GM19351 (cell line): ENCODE results near the gene SYTL3.
"Not testable (repeated sequence)": the region's sequence is repeated elsewhere in the genome, so short reads cannot be mapped to it uniquely, and the experiment has no call there.

Experiments used
- ATAC-seq: cut with Tn5 transposase; IDR thresholded peaks from one replicate; pipeline ENCODE4 v1.9.1; 2021; ENCODE audit warnings: mild to moderate bottlenecking, moderate library complexity; ENCODE audit not compliant: unreplicated experiment

The SYTL3 gene

DNA sequence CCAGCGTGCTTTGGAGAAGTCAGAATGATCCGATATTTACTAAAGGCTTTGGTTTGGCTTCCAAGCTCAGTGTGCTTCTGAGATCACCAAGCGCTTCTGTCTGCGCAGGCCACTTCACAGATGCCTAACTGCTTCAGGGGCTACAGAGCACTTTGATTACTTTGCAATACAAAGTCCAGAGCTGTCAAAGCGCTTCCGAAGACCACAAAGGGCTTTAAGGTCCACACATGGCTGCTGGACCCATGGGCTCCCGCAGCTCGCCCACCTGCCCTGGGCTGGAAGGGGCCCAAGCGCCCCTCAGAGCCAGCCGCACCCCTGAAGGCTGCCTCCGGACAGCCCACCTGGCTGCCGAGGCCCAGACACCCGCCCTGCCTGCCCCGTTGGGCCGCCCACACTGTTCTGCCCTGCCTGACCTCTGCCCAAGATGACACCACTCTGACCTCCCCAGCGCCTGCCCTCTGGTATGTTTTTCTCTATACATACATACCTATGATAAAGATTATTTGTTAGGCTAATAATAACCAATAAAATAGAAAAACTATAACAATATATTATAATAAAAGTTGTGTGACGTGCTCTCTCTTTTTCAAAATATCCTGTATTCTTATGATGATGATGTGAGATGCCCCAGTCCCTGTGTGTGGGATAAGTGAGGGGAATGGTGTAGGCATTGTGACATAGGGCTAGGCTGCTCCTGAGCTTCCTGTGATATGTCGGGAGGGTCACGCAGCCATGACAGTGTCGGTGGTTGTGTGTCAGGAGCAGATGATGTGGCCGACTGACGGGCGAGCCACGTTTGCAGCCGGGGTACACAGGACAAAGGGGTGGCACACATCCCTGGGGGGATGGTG, 27.9 kb upstream of the SYTL3 start:
- no peak for ATAC-seq

DNA sequence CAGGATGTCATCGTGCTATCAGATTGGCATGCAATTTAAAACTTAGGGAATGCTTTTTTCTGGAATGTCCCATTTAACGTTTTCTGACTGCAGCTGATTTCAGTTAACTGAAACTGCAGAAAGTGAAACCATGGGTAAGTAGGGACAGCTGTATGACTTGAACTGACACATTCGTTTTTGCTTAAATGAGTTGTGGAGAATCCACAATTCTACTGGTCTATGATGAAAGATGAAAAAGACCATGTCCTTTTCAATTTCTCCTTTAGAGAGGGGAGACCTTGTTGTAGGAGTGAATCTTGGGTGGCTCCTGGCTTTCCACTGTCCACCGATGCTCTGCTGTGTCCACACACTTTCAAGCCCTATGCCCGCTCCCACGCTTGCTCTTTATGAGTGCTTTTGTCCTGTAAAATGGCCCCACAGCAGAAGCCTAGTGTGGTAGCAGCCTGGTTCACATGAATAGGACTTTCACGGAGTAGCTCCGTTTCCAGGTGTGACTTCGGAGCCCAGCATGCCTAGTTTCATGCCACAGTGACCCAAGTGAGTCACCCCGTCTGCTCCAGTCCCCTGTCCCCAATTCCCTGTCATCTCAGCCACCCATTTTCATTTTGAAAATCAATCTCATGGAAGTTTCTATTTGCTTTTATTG, 27.2 kb upstream of the SYTL3 start:
- ATAC-seq, result no peak

DNA sequence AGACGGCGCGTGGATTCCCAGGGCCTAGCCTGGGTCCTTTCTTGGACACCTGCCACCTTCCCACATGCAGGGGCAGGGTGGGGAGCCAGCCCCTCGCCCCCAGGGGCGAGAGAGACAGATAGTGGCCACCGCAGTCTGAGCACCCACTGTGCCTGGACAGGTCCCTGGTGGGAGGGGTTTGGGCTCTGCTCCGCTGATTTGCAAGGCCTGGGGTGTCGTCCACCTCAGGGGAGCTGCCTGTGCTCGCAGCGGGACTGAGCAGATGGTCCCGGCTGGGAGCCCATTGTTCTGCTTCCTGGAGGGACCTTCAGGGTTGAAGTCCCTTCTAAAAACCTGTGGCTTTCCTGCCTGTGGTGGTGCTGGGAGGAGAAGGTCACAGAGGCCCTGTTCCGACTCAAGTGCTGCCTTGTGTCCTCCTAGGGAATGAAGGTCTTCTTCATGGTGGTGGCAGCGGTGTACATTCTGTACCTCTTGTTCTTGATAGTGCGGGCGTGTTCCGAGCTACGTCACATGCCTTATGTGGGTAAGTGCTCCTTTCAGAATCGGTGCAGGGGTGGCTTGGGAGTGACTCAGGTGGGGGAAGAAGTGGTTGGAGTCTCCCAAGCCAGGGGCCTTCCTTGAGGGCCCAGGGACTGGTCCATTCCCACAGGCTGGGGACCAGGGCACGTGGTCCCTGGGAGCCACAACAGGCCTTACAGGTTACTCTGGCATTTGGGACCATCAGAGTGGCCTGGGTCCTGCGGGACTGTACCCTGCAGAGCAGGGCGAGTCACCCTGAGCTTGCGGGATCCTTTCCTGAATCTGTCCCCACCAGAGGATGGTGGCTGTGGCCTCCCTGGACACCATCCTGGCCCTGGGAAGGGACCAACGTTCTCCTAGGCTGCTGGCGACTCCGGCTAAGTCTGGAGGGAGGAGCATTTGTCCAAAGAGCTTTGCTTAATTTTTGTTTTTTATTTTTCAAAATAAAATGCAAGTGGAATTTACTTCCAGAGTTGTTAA, 24.9 kb upstream of the SYTL3 start:
- ATAC-seq, result no peak

DNA sequence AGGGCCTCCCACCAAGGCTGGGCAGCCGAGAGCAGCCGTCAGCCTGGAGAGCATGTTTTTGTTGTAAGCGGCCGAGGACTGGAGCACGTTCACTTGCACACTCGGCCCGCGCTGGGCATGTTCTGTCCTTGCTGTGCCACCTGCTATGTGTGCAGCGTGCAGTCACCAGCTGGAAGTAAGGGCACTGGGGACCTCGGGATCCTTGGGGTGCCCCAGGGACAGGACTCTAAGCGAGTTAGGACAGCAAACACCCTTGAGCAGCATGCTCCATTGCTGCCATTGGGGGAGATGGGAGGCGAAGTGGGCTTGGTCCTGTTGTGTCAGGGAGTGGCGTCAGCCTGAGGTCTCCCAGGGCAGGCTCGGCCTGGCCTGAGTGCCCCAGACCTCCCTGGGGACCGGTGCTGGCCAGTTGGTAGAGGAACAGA, 24.0 kb upstream of the SYTL3 start:
- ATAC-seq, result no peak

DNA sequence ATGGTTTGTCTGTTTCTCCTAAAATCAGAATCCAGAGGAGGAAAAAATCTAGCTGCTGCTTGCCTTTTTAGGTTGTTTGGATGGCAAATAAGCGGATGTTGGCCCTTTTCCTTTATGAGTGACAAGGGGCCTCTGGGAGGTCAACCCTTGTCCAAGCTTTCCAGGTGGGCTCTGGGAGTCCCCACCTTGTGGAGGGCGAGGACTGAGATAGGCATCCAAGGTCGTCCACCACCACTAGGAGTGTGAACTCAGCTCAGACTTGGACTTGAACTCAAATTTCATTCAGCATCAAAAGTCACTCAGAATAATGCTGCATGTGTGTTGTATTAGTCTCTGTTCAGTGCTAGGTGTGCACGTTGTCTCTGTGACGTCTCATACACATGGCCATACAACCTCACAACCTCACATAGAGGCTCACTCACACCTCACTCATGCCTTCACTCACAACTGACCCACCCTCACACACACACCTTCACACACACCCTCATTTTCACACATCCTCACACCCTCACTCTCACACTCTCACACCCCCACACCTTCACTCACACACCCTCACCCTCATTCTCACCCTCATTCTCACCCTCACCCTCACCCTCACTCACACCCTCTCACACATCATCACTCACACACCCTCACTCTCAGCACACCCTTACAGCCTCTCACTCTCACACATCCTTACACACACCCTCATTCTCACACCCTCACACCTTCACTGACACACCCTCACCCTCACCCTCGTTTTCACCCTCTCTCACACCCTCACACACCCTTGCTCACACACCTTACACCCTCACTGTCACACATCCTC, 23.3 kb upstream of the SYTL3 start:
- no peak for ATAC-seq

DNA sequence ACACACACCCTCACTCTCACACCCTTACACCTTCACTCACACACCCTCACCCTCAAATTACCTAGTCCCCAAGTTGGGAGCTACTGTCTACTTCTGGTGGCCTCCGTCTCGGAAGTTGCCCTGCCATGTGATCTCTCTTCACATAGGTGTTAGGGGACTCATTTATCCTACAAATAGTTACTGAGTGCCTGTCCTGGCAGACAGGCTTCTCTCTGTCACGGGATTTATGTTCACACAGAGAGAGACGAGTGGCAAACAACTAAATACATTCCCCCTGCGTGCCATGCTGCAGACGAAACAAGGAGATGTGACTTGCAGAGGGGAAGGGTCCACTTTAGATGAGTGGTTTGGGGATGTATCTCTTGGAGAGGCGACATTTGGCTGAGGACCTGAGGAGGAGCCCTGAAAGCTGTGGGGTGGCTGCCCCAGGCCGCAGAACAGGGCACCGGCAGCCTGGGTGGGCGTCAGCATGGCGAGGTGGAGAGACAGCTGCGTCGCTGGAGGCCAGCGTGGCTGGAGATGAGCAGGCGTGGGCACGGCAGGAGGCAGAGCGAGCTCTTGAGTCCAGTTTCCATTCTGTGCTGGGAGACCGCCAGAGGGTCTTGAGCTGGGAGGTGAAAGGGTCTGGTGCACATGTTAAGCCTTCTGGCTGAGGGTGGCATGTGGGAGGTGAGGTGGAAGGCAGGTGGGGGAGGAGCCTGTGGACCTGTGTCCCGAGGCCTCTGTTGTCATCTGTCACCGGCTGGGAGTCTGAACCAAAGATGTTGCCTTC, 22.5 kb upstream of the SYTL3 start:
- no peak for ATAC-seq

DNA sequence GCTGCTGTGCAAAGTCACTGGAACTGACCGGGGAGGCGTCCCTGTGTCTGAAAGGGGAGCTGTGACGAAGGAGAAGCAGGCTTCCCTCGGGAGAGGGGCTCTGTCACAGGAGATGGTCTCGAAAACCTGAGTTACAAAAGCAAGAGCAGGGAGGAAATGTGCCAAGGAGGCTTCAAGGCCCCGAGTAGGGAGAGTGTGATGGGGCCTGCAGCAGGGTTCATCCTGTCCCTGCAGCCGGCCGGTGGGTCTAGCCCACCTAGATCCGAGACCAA, 22.0 kb upstream of the SYTL3 start:
- ATAC-seq, result no peak

DNA sequence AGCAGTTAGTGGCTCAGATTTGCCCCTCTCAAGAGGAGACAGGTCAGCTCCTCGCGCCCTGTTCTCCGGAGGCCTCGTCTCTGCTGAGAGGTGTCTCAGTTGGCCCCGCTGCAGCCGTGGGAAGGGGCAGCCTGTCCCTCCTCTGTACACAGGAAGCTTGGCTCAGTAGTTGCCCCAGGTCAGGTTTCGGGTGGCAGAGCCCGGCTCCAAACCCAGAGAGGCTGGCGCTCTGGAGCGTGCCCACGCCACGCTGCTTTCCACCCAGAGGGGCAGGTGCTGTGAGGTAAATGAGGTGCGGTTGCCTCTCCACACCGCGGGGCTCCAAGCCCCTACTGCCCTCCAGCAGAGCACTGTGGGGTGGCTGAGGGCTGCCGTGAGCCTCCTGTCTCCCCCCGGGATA, 21.3 kb upstream of the SYTL3 start:
- ATAC-seq, result no peak

DNA sequence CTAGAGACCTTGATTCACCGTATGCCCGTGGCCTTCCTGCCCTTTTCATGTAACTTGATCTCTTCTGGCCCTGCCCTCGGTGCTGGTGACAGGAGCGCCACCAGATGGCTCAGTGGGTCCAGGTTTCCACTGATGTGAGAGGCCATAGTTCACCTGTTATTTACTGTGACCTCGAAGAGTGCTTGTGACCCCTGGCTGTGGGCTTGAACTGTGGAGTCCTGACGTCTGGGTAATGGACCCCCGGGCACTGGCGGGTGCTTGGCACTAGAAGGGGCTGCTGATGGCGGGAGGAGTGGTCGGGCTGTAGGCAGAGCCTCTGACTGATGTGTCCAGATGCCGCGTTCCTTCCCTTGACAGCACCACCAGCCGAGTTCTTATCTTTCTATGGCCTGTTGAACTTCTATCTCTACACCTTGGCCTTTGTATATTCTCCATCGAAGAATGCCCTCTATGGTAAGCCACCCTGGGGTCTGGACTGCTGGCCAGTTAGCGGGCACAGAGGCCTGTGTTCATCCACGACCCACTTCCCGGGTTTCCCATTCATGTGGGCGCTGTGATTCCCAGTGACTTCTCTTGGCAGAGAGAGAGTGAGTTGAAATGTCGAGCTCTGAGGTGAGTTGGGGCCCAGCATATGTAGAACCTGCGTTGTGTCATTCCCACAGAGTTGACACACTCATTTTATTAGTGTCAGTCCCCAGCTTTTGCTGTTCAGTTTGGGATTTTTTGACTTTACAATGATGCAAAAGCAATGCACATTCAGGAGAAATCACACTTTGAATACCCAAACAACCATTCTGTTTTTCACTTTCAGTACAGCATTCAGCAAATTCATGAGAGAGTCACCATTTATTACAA, 20.3 kb upstream of the SYTL3 start:
- no peak for ATAC-seq

DNA sequence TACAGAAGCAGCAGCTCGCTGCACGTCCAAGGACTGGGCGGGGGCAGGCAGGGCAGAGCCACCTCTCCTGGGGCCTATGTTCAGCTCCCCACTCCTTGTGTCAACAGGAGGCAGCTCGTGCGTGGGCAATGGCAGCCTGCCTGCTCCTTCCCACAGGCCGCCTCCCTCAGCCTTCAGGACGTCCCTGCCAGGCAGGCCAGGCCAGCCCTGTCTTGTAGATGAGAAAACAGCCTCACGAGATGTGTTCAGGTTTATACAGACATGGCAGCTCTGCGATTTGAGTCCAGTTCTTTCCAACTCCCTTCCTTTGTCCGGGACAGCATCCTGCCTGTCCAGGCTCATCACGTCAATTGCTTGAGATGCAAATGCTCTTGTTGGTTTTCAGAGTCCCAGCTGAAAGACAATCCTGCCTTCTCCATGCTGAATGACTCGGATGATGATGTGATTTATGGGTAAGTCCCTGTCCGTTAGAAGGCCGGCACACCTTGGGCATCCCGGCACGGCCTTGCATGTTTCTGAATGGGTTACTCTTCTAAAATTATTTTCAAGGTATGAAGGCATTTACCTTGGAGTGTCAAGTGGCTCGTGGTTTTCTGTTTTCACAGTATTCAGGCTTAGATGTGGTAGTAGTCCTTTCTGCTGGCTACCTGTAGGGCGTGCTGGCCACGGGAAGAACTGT, 18.8 kb upstream of the SYTL3 start:
- ATAC-seq, result no peak

DNA sequence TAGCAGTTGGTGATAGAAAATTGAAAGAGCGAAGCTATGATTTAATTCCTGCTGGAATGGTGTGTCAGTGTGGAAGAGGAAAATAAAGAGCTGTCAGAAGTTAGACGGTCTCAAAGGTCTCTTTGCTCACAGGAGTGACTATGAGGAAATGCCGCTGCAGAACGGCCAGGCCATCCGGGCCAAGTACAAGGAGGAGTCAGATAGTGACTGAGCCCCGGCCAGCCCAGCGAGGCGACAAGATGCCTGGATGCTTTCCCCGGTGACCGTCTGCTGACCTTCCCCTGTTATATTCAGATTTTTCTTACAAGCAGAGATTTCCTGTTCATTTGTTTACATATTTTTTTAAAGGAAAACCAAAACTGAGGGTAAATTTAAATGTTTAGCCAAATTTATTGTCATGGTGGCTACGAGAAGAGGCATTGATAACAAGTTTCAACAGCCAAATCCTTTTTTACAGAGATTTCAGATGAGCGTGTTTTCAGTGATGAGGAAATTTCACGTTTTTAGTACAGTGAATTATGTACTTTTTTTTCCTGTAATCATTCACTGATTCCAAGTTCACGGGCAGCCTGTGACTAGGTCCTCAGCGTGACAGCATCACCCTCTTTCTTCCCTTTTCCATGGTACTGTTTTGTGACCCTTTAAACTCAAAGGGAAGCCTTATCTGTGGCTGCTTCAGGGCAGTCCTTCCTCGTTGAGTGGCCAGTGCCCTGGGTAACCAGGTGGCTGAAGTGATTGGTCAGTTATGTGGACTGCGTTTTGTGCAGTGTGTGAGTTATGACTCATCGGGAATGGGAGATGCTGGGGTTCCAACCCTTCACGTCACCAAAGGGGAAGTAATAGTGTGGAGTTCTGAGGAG, 17.9 kb upstream of the SYTL3 start:
- no peak for ATAC-seq

DNA sequence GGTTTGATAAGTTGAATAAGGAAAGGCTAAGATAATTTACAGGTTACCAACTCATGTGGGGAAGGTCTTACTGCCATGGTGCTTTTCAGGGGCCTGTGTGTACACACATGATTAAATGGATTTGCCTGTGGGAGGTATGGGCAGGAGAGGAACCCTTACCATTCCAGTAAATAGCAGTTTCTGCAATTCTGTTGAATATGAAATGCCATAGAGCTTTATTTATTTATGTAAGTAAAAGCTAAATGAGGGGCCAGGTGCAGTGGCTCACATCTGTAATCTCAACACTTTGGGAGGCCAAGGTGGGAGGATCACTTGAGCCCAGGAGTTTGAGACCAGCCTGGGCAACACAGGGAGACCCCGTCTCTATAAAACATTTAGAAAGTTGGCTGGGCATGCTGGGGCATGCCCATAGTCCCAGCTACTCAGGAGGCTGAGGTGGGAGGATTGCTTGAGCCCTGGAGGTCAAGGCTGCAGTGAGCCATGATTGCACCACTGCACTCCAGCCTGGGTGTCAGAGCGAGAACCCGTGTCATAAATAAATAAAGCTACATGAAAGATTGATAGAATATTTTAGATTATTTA, 17.2 kb upstream of the SYTL3 start:
- not testable (repeated sequence) for ATAC-seq

DNA sequence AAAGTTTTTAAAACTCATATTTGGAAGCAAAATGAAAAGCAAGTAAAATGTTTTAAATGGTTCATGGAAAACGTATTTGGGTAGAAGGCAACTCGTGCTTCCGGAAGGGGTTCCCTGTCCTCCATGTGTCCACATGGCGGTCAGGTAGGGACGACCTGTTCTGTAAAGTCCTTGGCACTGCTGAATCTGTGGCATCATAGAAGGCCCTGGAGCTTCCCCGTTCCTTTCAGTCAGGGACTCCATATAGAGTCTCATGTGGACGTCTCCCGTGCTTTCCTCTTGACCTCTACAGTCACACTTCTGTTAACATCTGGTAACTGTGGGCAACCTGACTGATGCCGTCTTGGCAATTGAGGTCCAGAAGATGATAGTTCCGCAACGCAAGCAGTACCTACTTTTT, 16.7 kb upstream of the SYTL3 start:
- no peak for ATAC-seq

DNA sequence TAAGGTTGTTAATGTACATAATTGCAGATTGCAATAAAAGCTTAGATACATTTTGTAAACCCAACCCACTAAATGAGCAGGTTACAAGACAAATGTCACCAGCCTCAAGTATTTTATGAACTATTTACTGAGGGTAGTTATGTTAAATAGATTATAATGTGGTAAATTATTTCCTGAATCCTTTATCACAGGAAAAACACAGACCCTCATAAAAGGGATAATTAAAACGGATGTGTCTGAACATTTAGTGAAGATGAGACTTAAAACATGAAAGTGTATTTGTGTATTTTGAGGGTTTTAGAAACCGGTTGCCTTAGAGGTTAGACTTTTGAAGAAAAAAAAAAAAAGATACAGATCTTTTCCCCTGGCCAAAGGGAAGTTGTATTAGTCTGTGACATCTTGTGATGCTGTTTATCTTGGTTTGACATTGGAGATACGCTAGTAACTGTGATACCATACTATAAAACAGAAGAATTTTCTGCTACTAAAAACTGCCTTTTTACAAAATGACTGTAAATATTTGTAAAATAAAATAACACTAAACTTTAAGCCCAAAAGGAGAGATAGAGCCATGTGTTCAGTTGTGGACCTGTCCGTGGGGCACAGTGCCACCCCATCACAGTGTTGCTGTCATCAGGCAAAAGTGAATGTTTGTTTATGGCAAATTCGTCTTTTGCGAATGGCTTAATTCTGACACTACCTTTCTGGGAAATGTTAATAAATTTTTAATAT, 15.0 kb upstream of the SYTL3 start:
- no peak for ATAC-seq

DNA sequence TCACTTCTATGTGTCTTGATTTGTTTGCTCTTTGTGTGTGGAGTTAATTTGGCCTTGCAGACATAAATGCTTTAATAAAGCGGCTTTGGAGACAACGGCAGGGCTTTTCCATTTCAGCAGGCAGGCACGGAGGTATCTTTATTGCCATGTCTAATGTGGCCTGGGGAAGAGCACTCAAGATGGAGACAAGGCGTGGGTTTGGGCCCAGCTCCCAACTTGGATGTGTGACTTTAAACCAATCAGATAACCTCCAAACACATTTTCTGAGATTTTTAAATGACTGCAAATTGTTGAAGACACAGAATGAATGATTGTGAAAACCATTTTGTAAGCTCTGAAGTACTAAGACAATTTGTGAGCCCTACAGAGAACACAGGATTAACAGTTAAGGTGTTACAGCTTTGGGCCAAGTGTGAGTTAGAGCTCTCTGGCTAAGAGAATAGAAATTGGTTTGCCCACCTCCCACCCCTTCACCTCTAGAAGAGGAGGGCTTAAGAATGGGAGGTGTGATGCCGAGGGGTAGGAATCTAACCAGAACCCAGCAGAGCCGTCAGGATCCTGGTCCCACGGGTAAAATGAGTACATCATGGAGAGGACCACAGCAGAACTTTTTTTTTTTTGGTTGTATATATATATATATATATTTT, 14.3 kb upstream of the SYTL3 start:
- ATAC-seq, result no peak

DNA sequence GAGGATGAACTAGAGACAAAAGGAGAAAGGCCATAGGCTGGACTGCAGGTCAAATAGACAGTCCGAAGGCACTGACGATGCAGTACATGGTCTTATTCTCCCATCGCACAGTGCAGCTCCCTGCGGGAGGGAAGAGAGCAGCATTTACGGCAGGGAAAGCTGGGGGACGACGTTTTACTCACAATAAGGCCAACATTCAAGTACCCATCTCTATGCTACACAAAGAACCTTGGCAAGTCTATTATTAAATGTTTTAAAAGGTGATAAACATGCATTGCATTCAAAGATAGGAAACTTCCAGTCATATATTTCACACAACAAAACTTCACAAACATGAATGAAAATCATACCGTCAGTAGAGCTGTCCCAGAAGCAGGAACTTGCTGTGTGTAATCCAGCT, 13.1 kb upstream of the SYTL3 start:
- ATAC-seq, result no peak
